ENCODE measurements around the gene DIDO1. TPM values are rescaled to one million over a fixed set of nuclear protein-coding genes. Genes with fewer than 3 reads are reported as not detected.
"Not testable (repeated sequence)": the region's sequence is repeated elsewhere in the genome, so short reads cannot be mapped to it uniquely, and the experiment has no call there.

The DIDO1 gene
- total RNA-seq, 4 donors from 2014 or later, result 40.6 to 64.4 (median 54.1) TPM

- no peak for TF ChIP-seq CTCF (IDR thresholded peaks at IDR 0.05)
- no peak for ATAC-seq (ENCODE audit: low FRiP score)
- no peak for DNase-seq (ENCODE audit: low spot score)
Observed at GRCh38 chr20:62856931-62857619, 69.2 kb downstream of the DIDO1 start.

GRCh38 chr20:62855120-62855519 lies 71.2 kb downstream of the DIDO1 start:
- DNase-seq (ENCODE audit: low spot score), result no peak
- ATAC-seq (ENCODE audit: low FRiP score), result no peak

GRCh38 chr20:62854121-62854520 lies 72.2 kb downstream of the DIDO1 start:
- no peak for TF ChIP-seq CTCF (IDR thresholded peaks at IDR 0.05)
- DNase-seq (ENCODE audit: low spot score), result no peak
- ATAC-seq (ENCODE audit: low FRiP score), result no peak

More at GRCh38 chr20:62855120-62855519, 71.2 kb downstream of the DIDO1 start:
- TF ChIP-seq CTCF (IDR thresholded peaks at IDR 0.05), result no peak

- ATAC-seq (ENCODE audit: low FRiP score); DNase-seq (ENCODE audit: low spot score): not testable (repeated sequence)
Observed at GRCh38 chr20:62853304-62853703, 73.0 kb downstream of the DIDO1 start.

GRCh38 chr20:62852841-62853240 lies 73.5 kb downstream of the DIDO1 start:
- DNase-seq (ENCODE audit: low spot score), result no peak

GRCh38 chr20:62852196-62852595 lies 74.1 kb downstream of the DIDO1 start:
- DNase-seq (ENCODE audit: low spot score) (no peak), ATAC-seq (ENCODE audit: low FRiP score) (no peak)
- TF ChIP-seq CTCF (IDR thresholded peaks at IDR 0.05), result no peak

More at GRCh38 chr20:62852841-62853240, 73.5 kb downstream of the DIDO1 start:
- TF ChIP-seq CTCF (IDR thresholded peaks at IDR 0.05), result no peak
- ATAC-seq (ENCODE audit: low FRiP score), result no peak

- DNase-seq (ENCODE audit: low spot score), result no peak
- ATAC-seq (ENCODE audit: low FRiP score), result no peak
- no peak for TF ChIP-seq CTCF (IDR thresholded peaks at IDR 0.05)
Observed at GRCh38 chr20:62850333-62850974, 75.9 kb downstream of the DIDO1 start.
